ENCODE data around the gene BCAS1.
"Not testable (repeated sequence)": the region's sequence is repeated elsewhere in the genome, so short reads cannot be mapped to it uniquely, and the experiment has no call there.

The BCAS1 gene

GRCh38 chr20:53935344-53936084 lies 134.9 kb downstream of the BCAS1 start:
- Histone ChIP-seq H3K27ac (no peak overlapping the region), H3K4me3 (ENCODE audit: low read depth, low read length) (no peak overlapping the region), H3K27me3 (ENCODE audit: insufficient read depth, low read depth, severe bottlenecking) (no peaks in the 10 kb centered on the region), H3K36me3 (no peaks in the 10 kb centered on the region), H3K9me3 (ENCODE audit: severe bottlenecking) (no peaks in the 10 kb centered on the region)
- TF ChIP-seq, protein P1, sequence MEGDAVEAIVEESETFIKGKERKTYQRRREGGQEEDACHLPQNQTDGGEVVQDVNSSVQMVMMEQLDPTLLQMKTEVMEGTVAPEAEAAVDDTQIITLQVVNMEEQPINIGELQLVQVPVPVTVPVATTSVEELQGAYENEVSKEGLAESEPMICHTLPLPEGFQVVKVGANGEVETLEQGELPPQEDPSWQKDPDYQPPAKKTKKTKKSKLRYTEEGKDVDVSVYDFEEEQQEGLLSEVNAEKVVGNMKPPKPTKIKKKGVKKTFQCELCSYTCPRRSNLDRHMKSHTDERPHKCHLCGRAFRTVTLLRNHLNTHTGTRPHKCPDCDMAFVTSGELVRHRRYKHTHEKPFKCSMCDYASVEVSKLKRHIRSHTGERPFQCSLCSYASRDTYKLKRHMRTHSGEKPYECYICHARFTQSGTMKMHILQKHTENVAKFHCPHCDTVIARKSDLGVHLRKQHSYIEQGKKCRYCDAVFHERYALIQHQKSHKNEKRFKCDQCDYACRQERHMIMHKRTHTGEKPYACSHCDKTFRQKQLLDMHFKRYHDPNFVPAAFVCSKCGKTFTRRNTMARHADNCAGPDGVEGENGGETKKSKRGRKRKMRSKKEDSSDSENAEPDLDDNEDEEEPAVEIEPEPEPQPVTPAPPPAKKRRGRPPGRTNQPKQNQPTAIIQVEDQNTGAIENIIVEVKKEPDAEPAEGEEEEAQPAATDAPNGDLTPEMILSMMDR (IDR thresholded peaks at IDR 0.05; ENCODE audit: low read depth, low read length), result no peak
- no peak for DNase-seq

- Histone ChIP-seq H3K27ac (no peak overlapping the region), H3K9me3 (ENCODE audit: severe bottlenecking) (no peaks in the 10 kb centered on the region), H3K27me3 (ENCODE audit: insufficient read depth, low read depth, severe bottlenecking) (no peaks in the 10 kb centered on the region), H3K36me3 (no peaks in the 10 kb centered on the region), H3K4me3 (ENCODE audit: low read depth, low read length) (no peak overlapping the region)
- TF ChIP-seq, protein P1 (IDR thresholded peaks at IDR 0.05; ENCODE audit: low read depth, low read length), result no peak
- no peak for DNase-seq
Observed at GRCh38 chr20:53934421-53935343, 135.7 kb downstream of the BCAS1 start.

GRCh38 chr20:53933232-53933846 lies 137.1 kb downstream of the BCAS1 start:
- TF ChIP-seq, protein P1 (IDR thresholded peaks at IDR 0.05; ENCODE audit: low read depth, low read length), result no peak
- Histone ChIP-seq H3K9me3 (ENCODE audit: severe bottlenecking) (no peaks in the 10 kb centered on the region), H3K4me3 (ENCODE audit: low read depth, low read length) (no peak overlapping the region), H3K27me3 (ENCODE audit: insufficient read depth, low read depth, severe bottlenecking) (no peaks in the 10 kb centered on the region), H3K27ac (no peak overlapping the region), H3K36me3 (no peaks in the 10 kb centered on the region)
- DNase-seq, result no peak

- H3K36me3 ChIP-seq; DNase-seq; H3K27me3 ChIP-seq (ENCODE audit: insufficient read depth, low read depth, severe bottlenecking); H3K4me3 ChIP-seq (ENCODE audit: low read depth, low read length); H3K9me3 ChIP-seq (ENCODE audit: severe bottlenecking); H3K27ac ChIP-seq: not testable (repeated sequence)
Observed at GRCh38 chr20:53932655-53933192, 137.7 kb downstream of the BCAS1 start.

GRCh38 chr20:53931597-53931996 lies 138.8 kb downstream of the BCAS1 start:
- Histone ChIP-seq H3K27ac (no peak overlapping the region), H3K27me3 (ENCODE audit: insufficient read depth, low read depth, severe bottlenecking) (no peaks in the 10 kb centered on the region), H3K36me3 (no peaks in the 10 kb centered on the region), H3K4me3 (ENCODE audit: low read depth, low read length) (no peak overlapping the region), H3K9me3 (ENCODE audit: severe bottlenecking) (no peaks in the 10 kb centered on the region)
- TF ChIP-seq, protein P1 (IDR thresholded peaks at IDR 0.05; ENCODE audit: low read depth, low read length), result no peak
- no peak for DNase-seq

All from WERI-Rb-1 (cell line).